Measurements from ENCODE around the gene SLC14A1.

GRCh38 chr18:45761512-45762114 lies 37.6 kb downstream of the SLC14A1 start:
- TF ChIP-seq ZBTB1 (CRISPR knock-in tag; IDR thresholded peaks at IDR 0.05; ENCODE audit: borderline replicate concordance) (no peak), ELF4 (CRISPR knock-in tag; IDR thresholded peaks at IDR 0.05; ENCODE audit: borderline replicate concordance) (no peak), KDM5B (CRISPR knock-in tag; IDR thresholded peaks at IDR 0.05; ENCODE audit: borderline replicate concordance) (no peak)
- TF ChIP-seq, protein P1, sequence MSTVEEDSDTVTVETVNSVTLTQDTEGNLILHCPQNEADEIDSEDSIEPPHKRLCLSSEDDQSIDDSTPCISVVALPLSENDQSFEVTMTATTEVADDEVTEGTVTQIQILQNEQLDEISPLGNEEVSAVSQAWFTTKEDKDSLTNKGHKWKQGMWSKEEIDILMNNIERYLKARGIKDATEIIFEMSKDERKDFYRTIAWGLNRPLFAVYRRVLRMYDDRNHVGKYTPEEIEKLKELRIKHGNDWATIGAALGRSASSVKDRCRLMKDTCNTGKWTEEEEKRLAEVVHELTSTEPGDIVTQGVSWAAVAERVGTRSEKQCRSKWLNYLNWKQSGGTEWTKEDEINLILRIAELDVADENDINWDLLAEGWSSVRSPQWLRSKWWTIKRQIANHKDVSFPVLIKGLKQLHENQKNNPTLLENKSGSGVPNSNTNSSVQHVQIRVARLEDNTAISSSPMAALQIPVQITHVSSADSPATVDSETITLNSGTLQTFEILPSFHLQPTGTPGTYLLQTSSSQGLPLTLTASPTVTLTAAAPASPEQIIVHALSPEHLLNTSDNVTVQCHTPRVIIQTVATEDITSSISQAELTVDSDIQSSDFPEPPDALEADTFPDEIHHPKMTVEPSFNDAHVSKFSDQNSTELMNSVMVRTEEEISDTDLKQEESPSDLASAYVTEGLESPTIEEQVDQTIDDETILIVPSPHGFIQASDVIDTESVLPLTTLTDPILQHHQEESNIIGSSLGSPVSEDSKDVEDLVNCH (CRISPR knock-in tag; IDR thresholded peaks at IDR 0.05) = no peak

Measured in HepG2 (cell line).